ENCODE data around the gene SMIM26.

SMIM26 gene

DNA sequence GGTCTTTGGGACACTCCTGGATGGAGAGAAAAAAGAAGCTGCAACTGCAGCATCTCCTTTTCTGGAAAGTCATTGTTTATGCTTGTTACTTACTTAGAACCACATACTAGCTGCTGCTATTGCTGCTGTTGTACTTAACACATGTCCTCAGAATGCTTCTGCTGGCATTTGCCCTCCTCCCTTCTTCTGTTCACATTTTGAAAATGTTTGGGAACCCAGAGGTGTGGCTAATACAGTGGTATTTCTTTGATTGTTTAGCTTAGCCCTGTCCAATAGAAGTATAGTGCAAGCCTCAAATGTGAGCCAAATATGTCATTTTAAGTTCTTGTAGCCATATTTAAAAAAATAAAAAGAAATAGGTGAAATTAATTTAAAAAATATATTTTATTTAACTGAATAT, 29.0 kb downstream of the SMIM26 start:
- no peaks in the 10 kb centered on the region for H3K9me3 Mint-ChIP-seq
- no peaks in the 10 kb centered on the region for H3K4me1 Mint-ChIP-seq
- no peak for DNase-seq (ENCODE audit: low spot score in 2 of 2)
- H3K36me3 Mint-ChIP-seq: peaks cover 18% of the 10 kb centered on the region
- no peaks in the 10 kb centered on the region for H3K27me3 Mint-ChIP-seq
- ATAC-seq (ENCODE audit: low read depth): no peak
- no peak overlapping the region for H3K27ac Mint-ChIP-seq
- no peak overlapping the region for H3K4me3 Mint-ChIP-seq

DNA sequence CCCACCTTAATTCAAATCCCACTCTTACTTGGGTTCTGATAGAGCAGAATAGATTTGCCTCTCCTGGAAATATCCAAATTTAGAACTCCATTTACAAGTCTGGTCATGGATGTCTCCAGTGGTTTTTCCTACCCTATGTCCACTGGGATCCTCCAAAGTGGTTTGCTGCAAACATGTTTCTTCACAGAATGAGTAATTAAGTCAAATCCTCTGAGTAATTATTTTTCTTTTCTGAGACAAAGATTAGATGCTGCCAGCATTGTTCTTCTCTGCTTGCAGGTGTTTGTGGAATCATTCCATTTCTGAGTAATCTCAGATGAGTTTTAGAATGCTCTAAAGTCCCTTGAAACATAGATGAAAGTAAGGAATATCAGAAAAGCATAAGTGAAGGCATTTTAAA, 42.5 kb downstream of the SMIM26 start:
- Mint-ChIP-seq H3K27ac (no peak overlapping the region), H3K4me3 (no peak overlapping the region), H3K9me3 (no peaks in the 10 kb centered on the region), H3K27me3 (no peaks in the 10 kb centered on the region), H3K4me1 (peaks cover 5% of the 10 kb centered on the region), H3K36me3 (peaks cover 17% of the 10 kb centered on the region)
- DNase-seq (ENCODE audit: low spot score in 2 of 2) (no peak), ATAC-seq (ENCODE audit: low read depth) (no peak)

- no peak for DNase-seq (ENCODE audit: low spot score in 2 of 2)
- ATAC-seq (ENCODE audit: low read depth): no peak
- Mint-ChIP-seq H3K4me3 (no peak overlapping the region), H3K4me1 (peaks cover 7% of the 10 kb centered on the region), H3K36me3 (peaks cover 24% of the 10 kb centered on the region), H3K27me3 (no peaks in the 10 kb centered on the region), H3K27ac (no peak overlapping the region), H3K9me3 (no peaks in the 10 kb centered on the region)
Measured at GRCh38 chr20:18611492-18611891, 44.3 kb downstream of the SMIM26 start.

DNA sequence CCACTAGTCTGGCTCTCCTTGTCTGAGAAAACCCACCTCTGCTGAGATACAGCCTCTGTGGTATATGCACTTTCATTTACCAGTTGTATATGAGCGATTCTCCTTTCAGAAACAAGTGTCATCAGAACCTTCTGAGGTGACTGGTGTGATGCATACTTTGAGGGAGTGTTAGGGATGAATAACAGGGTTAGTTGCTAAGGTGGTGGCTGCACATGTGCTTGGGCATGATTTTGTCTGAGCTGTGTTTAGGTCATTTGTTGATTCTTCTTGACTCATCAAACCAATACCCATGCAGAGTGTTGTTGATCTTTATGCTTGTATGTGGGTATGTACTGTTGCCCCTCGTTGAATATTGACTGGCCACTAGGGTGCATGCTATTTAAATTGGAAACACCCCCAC, 46.3 kb downstream of the SMIM26 start:
- DNase-seq (ENCODE audit: low spot score in 2 of 2): no peak
- Mint-ChIP-seq H3K4me1 (peaks cover 7% of the 10 kb centered on the region), H3K27me3 (no peaks in the 10 kb centered on the region), H3K4me3 (no peak overlapping the region), H3K9me3 (no peaks in the 10 kb centered on the region), H3K27ac (no peak overlapping the region), H3K36me3 (peaks cover 36% of the 10 kb centered on the region)
- ATAC-seq (ENCODE audit: low read depth): no peak

DNA sequence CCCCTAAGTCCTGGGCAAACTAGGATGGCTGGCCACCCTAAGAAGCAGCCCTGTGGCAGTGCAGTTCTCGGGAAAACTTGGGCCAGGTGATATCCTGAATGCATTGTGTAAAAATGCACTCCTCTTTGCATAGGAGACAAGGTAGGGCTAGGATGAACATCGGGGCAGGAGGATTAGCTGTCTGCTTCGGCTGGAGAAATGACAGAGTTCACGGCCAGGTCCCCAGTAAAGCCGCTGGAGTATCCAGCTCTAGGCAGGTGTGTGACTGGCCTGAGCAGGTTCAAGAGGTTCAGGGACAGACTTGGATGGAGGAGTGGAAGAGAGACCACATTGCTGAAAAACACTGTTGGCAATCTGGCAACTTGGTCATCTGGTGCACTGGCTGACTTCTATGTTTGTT, 47.0 kb downstream of the SMIM26 start:
- peaks cover 36% of the 10 kb centered on the region for H3K36me3 Mint-ChIP-seq
- no peaks in the 10 kb centered on the region for H3K9me3 Mint-ChIP-seq
- ATAC-seq (ENCODE audit: low read depth) (no peak), DNase-seq (ENCODE audit: low spot score in 2 of 2) (no peak)
- H3K27ac Mint-ChIP-seq: no peak overlapping the region
- no peak overlapping the region for H3K4me3 Mint-ChIP-seq
- no peaks in the 10 kb centered on the region for H3K27me3 Mint-ChIP-seq
- H3K4me1 Mint-ChIP-seq: peaks cover 7% of the 10 kb centered on the region

DNA sequence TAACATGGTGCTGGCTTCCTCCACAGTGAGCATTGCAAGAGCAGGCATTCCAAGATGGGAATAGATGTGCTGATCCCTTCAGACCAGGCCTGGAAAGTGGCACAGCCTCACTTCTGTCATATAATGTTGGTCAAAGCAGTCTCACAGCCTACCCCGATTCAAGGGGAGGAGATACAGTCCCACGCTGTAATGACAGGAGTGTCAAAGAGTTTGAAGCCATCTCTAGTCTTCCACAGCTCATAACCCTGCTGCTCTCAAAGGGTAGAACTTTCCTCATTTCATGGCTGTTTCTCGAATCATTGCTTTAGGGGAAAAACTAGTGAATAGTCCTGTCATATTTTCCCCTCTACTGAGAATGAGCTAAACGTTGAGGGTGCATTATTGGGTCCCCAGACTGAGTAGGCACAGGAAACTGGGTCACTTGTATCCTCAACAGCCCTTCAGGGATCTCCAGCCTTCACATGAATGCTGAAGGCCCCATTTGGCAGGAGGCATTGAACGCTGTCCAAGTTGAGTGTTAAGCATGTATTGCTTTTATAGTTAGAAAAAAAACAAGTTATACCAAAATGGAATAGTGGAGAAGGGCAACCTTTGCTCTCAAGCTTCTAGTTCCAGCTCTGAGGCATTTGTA, 47.9 kb downstream of the SMIM26 start:
- ATAC-seq (ENCODE audit: low read depth): no peak
- Mint-ChIP-seq H3K4me1 (peaks cover 7% of the 10 kb centered on the region), H3K4me3 (no peak overlapping the region), H3K36me3 (peaks cover 31% of the 10 kb centered on the region), H3K27ac (no peak overlapping the region), H3K9me3 (no peaks in the 10 kb centered on the region), H3K27me3 (no peaks in the 10 kb centered on the region)
- no peak for DNase-seq (ENCODE audit: low spot score in 2 of 2)

Measured in memory B cell (primary cell).